HG02678 (cell line): Measurements from ENCODE around the gene AATF.

Experiments
- ATAC-seq: cut with Tn5 transposase; IDR thresholded peaks from one replicate; pipeline ENCODE4 v1.9.1; 2021; ENCODE audit warnings: mild to moderate bottlenecking, moderate library complexity; ENCODE audit not compliant: unreplicated experiment

The AATF gene

DNA sequence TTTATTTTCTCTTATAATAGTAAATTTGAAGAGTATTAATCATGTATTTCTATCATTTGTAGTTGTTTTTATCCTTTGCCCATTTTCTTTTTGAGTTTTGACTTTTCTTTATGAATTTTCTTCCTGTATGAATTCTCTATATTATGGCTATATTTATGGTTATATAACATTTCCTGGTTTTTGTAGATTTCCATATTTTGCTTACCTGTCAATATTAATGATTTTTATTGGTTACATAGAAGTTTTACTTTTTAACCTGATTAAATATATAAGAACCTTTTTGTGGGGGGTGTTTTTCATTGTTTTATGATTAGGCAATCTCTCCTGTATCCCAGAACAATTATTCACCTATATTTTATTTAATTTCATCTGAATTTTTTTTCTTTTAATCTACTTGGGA is 93.2 kb downstream of the AATF start:
- no peak for ATAC-seq

DNA sequence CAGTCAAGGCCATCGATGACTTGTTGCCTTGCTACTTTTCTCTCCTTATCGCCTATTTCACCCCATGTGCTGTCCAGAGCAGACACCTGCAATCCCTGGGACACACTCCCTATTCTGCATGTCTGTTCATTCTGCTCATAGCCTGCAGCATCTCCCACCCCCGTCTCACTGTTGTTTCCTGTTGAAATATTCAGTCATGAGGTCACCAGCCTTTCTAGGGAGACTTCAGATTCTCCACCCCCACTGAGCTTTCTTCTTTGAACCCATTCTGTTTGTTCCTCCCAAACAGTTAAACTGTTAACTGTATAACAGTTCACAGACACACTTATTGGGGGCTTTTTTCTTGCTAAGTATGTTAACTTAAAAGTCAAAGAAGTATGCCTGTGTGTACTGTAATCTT is 94.4 kb downstream of the AATF start:
- no peak for ATAC-seq

DNA sequence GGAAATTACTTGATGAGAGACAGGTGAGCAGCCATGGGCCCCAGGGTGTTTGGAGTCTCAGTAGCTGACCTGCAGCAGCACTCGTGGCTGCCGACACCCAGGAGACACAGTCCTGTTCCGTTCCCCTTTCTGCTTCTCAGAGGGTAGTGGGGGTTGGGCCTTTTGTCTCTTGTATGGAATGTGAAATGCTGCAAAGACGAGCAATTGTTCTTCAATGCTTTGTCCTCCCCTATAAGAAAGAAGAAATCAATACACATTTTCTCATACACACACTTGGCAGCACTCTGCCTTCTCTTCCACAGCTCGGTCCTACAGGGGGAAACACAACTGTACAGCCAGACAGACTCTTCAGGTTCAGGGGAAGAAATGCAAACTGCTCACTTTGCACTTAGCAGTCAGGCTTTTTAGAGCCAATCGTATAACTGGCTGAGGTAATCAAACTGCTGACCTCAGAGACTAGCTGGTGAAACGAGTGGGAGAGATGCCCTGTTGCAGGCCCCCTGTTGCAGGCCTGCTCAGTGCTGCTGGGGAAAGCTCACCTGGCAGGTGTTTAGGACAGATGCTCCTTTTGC is 96.7 kb downstream of the AATF start:
- ATAC-seq: no peak

DNA sequence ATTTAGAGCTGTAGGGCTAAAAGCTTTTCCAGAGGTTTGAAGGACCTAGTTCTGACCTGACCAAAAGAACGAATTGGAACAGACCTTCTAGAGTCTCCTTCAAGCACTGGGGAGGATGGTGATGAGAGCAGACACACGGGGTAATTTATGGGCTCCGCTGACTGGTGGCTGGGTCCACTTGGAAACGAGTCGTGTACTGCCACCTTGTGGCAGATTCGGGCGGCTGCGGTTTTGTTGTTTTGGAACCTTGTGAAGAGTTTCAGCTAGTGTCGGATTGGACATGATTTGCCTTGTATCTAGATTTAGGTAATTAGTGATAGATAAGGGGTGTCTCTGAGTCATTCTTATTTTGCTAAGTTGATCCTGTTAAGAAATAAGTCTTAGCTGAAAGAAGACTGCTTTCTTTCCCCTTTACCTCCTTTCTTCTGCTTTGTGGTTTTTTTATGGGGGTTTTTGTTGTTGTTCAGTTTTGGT is 98.9 kb downstream of the AATF start:
- no peak for ATAC-seq

DNA sequence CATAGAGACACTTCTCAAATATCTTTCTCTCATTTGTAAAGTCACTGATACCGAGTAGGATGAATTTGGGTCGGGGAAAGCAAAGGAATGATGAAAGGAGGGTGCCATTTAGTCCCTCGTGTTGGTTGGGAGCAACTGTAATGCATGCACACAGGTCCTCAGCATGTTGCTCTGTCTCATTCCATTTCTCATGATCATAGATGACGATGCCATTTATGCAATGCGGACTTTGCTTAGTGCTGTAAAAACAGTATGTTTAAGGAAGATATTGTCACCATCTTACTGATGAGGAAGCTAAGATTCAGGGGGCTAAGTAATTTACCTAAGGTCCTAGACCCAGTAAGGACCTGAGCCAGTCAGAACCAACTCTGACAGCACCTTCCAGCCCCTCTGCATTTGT is 100.1 kb downstream of the AATF start:
- no peak for ATAC-seq

DNA sequence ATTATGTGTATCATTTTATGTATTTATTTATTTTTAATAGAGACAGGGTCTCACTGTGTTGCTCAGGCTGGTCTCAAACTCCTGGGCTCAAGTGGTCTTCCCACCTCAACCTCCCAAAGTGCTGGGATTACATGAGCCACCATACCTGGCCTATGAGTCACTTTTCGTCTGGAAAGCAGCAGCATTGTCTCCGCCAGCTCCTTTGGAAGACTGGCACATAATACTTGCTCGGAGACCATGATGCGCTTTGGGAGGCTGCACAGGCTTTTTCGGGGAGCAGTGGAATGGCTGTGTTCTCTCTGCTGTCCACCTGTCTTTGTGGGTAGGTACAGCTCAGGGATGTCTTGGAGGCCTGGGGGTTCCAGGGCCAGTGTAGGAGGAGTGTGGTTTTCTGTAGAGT is 102.2 kb downstream of the AATF start:
- no peak for ATAC-seq

DNA sequence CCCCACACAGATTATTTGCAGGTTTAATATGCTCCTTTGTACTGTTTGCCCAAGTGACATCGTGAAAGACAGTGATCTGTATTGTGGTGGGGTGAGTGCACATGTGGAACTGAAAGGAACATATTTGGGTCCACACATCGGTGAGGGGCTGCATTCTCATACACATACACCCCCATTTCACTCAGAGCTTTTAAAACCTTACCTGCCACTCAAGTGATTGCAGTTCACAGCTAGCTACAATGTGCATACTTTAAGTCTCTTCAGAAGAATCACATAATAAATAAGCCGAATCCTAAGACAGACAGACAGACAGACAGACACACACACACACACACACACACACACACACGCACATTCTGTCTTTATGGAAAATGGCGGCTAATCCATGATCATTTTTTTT is 102.6 kb downstream of the AATF start:
- no peak for ATAC-seq

DNA sequence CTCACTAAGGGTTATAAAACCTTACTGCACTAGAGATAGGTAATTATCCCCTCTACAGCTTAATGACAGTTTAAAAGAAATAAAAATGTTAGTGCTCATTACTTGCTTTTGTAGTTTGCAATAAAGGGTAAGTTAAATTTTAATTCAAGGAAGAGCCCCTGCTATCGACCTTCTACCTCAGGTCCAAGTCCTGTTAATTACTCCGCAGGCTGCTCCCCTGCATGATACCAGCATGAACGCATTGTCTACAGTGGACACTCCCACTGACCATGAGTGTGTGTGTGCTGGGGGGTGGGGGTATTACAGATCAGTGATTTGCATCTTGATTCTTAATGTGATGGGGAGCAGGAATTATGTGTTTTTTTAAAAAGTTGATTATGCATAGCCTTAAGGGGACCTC is 103.1 kb downstream of the AATF start:
- no peak for ATAC-seq

DNA sequence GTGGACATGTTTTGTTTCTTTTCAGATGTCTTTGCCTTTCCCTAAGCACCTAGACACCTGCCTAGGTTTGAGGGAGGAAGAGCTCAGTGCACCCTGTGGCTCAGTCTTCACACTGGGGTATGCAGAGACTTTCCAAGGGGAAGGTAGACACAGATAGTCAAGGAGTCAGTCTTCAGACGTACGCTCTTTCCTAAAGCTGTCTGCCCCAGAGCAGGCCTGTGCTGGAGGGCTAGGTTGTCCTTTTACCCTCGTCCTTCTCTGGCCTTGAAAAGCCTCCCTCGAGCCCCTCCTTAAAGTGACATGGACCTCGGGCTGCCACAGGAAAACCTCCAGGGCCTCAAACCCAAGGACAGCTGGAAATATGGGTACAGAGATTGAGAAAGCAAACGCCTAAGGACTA is 103.7 kb downstream of the AATF start:
- no peak for ATAC-seq

DNA sequence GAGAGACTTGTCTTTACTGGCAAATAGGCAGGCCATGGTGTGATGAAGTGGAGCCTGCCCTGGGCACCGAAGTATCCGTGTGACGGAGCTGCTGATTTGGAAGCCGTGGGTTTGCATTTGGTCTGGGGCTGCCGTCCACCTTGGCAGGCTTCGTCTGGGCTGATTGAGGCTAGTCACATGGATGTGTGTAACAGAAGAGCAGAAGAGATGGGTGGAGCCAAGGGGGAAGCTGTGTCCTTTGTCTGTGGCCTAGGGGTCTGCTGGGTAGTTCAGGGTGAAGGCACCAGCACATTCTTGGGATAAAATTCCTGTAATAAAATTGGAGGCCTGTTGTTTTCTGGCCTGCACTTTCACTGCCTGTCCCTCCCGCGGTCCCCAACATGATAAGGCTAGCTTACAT is 106.1 kb downstream of the AATF start:
- ATAC-seq: no peak

DNA sequence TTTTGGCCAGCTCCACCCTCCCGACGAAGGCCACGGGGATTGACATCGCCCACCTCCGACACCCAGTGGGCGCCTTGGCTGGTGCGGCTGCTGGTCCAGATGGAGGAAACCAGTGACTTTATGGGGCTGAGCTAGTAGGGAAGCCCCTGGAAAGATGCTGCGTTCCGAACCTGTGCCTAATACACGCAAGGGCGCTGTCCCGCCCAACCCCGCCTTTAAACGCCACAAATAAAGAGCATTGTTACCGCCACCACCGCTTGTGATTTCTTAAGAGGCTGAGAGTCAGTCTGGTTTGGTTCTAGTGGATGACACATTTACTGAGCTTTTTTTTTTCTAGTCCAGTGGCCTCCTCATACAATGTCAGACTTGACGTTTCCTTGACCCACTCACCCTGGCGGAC is 107.9 kb downstream of the AATF start:
- no peak for ATAC-seq

DNA sequence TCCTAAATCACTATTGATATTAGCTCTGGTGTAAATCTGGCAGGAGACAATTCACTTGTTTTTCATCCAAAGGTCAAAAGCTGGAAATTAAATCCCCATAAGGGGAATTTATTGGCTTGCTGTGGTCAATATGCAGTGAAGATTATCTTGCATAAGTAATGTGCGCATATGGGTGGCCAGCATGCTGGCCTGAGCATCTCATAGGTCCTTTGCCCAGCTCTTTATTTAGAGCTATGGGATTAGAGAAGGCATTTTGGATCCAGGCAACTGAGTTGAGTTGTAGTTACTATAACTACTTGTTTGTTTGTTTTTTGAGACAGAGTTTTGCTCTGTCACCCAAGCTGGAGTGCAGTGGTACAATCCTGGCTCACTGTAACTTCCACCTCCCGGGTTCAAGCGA is 110.7 kb downstream of the AATF start:
- ATAC-seq: no peak

DNA sequence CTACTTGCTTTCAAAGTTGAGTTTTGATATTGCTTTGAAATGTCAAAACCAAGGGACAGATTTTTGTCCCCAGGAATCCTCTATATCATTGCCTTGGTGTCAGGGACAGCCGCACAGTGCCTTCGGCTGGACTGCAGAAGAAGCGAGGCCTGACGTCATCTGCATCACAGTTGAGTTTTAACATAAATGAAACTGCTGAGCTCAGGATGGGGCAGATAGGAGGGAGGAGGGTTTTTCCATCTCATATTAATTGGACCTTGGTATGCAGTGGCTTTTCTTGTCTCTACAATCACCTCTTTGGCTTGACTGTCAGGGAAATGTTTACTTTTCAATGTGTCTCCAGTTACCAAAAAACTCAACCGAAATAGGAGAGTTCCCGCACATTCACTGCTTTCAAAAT is 111.3 kb downstream of the AATF start:
- ATAC-seq: no peak

DNA sequence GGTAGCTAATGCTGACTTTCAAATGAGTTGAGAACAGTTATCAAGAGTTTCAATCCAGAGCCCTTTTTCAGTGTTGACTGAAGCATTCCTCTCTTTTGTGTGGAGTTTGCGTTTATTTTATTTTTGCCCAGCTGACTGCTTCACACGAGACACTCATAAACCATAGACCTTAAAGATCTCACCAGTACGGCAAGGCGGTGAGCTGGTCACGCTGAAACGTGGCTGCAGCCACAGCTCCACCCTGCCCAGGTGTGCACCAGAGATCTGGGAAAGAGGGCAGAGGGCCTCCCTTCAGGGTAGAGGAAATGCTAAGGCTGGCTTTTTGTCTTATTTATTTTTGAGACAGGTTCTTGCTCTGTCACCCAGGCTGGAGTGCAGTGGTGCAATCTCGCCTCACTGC is 112.2 kb downstream of the AATF start:
- no peak for ATAC-seq

DNA sequence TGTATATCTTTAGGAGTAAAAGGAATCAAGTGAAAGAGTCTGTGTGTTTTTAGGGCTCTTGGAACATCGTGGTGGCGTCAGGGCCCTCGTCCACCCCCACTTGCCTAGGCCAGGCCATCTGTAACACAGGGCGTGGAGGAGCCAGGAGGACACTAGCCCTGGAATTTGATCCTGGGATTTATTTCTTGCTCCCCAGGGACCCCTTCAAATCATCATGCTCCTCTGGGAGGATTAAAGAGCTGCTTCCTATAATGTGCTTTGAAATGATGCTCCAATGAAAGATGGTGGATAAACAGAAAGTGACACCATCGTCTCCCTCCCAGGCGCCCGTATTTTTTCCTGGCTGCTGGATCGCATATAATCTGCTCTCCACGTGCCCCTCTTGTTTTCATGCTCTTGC is 113.3 kb downstream of the AATF start:
- no peak for ATAC-seq

DNA sequence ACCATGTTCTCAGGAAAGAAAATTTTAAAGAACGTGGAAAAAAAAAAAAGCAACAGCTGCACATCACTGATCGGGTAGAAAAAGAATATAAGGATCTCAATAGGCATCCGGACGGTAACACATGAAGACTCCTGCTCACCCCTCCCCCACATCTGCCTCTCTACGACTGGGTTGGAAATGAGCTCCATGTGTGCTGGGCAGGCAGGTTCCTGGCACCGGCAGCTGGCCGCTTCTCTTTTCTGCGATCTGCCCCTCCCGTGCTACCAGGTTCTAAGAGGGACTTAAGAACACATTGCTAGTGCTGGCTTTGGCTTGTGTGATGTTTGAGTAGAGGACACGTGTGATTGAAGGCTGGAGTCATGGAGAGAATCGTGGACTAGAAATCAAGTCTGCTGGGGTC is 115.5 kb downstream of the AATF start:
- ATAC-seq: no peak

DNA sequence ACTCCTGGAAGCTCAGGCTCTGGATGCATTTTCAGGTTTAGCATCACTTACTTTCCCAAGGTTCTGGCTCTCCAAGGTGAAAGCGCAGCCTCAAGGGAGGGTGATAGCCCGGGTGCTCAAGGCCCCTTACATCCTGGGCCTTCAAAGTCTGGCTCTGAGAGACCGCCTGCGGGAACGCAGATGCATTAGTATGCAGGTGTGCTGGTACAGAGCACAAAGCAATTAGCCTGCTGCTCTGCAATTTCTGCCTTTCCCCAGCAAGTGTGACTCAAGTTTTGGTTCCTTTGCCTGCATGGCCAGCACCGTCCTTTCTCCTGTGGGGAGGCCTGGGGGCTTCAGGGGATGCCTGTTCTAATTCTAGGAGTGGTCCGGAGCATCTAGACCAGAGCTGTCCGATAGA is 116.2 kb downstream of the AATF start:
- no peak for ATAC-seq

DNA sequence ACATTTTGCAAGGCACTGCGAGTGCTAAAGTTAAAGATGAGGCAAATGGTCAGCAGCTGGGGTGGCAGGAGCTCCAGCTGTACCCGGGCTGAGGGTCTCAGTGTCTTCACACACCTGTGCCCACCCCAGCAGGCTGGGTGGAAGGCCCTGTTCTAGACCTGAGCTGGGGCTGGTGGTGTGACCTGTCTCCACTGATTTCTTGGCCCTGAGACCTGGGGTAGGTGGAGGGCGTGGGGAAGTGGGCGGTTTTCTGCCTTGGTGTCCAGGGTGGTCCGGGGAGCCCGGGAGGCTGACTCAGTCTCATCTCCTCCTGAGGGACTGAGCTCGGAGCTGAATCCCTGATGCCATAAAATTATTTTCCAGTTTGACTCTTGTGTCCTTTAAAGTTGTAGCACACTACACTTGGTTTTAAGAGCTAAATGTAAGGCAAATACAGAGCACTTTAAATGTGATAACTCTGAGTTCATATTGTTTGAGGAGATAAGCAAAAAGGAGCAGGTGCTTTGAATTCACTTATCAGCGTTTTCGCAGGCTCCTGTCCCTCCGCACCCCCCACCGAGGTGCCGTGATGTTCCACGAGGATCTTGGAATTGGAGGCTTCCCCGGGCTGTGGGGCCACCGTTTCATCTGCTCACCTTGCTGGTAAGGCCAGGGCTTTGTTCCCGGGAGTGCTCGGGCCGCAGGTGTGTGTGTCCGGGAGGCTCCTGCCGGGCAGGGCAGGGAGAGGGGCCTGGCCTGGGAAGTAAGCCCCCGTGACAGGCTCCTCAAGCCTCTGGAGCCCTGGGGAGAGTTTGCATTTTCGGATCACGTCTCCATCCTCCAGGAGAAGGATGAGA is 117.0 kb downstream of the AATF start:
- ATAC-seq: no peak

DNA sequence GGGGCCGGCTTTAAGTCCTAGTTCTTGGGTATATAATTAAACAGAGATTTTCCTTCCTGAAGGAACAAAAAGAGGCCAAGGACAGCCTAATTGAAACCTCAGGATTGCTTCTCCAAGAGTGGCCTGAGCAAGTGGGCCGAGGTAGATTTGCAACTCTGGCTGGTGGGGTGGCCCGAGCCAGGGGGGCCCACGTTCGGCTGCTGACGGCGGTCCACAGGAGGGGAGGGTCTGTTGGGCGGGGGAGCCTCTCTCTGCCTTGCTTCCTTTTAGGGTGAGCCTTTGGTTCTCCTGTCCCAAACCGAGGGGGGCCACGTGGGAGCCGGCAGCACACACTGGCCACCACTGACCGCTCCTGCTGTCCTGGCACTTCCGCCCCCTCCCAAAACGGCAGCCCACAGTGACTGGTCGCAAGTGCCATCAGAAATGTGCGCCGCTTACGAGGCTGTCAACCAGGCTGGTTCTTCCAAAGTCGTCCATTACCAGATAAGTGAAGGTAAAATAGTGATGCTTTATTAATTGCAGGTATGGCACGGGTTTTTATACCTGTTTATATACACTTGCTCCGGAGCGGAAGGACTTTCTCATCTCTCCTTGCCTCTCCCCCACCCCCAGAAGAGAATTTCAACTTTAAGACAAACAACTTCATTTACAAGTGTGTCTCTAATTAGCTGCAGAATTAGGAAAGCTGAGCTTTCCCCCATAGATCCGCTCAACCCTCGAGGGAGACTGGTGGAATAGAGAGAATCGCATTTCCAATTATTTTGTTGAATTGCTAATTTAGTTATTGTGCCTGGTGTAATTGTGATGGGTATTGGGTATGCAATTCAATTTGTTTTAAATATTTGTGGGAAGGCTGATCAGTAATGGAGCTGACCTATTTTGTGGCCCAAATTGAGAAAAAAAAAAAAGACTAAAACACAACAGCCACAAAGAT is 117.8 kb downstream of the AATF start:
- no peak for ATAC-seq

DNA sequence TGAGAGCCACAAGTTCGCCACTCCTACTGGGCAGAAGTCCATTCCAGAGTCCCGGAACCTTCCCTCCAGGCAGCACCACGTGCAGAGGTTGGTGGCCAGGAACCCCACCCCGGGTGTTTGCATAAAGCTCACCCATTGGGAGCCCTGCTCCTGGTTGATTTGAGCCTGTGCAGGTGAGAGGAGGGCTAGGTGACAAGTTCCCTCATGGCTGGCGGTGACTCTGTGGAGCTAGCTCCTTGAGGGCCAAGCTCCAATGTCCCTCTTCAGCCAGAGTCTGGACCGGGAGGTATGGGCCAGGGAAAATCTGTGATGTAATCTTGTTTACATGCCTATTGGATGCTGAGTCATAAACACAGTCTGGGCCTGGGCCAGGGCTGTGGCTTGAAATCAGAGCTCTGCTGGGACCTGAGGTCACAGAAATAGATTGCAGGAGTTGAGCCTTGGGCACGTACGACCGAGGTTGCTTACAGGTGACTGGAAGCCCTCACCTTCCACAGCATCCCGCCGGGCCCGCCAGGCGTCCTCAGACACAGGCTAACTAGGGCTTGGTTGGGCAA is 118.9 kb downstream of the AATF start:
- no peak for ATAC-seq

DNA sequence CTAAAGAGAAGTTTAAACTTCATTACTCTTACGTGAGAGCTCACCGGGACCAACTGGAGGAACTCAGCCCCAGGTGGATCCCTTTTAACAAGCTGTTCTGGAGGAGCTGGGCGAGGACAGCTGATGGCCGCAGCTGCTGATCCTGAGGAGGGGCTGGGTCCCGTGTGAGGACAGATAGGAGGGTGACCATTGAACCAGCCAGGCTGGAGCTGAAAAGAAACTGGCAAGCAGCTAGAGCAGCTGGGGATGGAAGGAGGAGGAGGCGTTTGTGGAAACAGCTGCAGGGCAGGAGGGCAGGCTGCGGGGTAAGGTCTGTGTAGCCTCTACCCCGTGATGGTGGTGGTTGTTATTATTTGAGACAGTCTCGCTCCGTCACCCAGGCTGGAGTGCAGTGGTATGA is 119.5 kb downstream of the AATF start:
- no peak for ATAC-seq
